Skin epidermis (tissue), 12 donors: ENCODE data around the gene PIANP.
A peak's percentile ranks its signal among the peaks of the same experiment; 100 is the strongest.
"Not testable (repeated sequence)": the region's sequence is repeated elsewhere in the genome, so short reads cannot be mapped to it uniquely, and the experiment has no call there.

Source experiments
- H3K27ac ChIP-seq, 21 experiments: fragments of 200-600 bp; sonication (generic) in 11 of 21; one replicate each; pipeline ENCODE4 v1.5.0; 2020; ENCODE audit warnings: mild to moderate bottlenecking in 3 of 21, inconsistent platforms in 2 of 21, moderate library complexity in 2 of 21
- H3K4me3 ChIP-seq, 7 experiments: fragments of 200-600 bp; sonication (generic) in 2 of 7; one replicate each; pipeline ENCODE4 v1.5.0; 2020; ENCODE audit warnings: inconsistent platforms in 2 of 7, mild to moderate bottlenecking in 2 of 7, moderate library complexity in 1 of 7

The PIANP gene

GRCh38 chr12:6700646-6701051, at the start of gene PIANP:
TSS of gene PIANP (minus strand) at chr12:6700815. CDS start at chr12:6698061, 2,754 bp downstream.
- Histone ChIP-seq H3K4me3 (peak within 1 kb of the TSS; percentile 2 to 35 (median 30)), H3K27ac (no peak within 1 kb of the TSS)

DNA sequence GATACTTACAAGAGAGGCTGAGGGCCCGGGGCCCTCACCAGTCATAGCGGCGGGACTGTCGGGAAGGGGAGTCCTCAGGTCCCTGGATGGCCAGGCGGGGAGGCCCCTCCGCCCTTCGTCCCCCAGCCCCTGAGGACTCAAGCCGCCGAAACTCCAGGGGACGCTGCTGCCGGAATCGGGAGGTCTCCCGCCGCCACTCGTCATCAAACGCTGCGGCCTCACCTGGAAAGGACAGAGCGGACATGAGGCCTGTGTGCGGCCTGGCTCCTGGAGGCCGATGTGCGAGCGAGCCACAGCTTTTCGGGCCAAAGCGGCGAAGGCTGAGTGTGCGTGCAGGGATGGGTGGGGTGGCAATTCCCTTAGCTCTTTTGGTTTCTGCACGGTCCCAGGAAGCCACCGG, 48.1 kb upstream of the PIANP start:
- Histone ChIP-seq H3K4me3 (no peak overlapping the region), H3K27ac (no peak overlapping the region)

GRCh38 chr12:6747216-6747615, 46.6 kb upstream of the PIANP start:
- Histone ChIP-seq H3K4me3 (no peak overlapping the region), H3K27ac (no peak overlapping the region)

GRCh38 chr12:6745741-6746525, 45.3 kb upstream of the PIANP start:
- peak overlapping the region in 14 of 21 experiments; percentile 2 to 73 (median 48) for H3K27ac ChIP-seq
- no peak overlapping the region for H3K4me3 ChIP-seq

- not testable (repeated sequence) for H3K27ac ChIP-seq, H3K4me3 ChIP-seq
Measured at GRCh38 chr12:6743300-6743699, 42.7 kb upstream of the PIANP start.

GRCh38 chr12:6742834-6743233, 42.2 kb upstream of the PIANP start:
- Histone ChIP-seq H3K27ac (no peak overlapping the region), H3K4me3 (no peak overlapping the region)

DNA sequence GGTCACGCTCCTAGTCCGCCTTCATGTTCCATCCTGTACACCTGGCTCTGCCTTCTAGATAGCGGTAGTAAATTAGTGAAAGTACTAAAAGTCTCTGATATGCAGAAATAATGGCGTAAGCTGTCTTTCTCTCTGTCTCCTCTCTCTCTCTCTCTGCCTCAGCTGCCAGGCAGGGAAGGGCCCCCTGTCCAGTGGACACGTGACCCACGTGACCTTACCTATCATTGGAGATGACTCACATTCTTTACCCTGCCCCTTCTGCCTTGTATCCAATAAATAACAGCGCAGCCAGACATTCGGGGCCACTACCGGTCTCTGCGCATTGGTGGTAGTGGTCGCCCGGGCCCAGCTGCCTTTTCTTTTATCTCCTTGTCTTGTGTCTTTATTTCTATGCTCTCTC, 41.5 kb upstream of the PIANP start:
- not testable (repeated sequence) for H3K4me3 ChIP-seq, H3K27ac ChIP-seq

GRCh38 chr12:6736754-6737153, 36.1 kb upstream of the PIANP start:
- Histone ChIP-seq H3K4me3 (no peak overlapping the region), H3K27ac (no peak overlapping the region)

- Histone ChIP-seq H3K27ac (no peak overlapping the region), H3K4me3 (no peak overlapping the region)
Measured at GRCh38 chr12:6735448-6736191, 35.0 kb upstream of the PIANP start.

DNA sequence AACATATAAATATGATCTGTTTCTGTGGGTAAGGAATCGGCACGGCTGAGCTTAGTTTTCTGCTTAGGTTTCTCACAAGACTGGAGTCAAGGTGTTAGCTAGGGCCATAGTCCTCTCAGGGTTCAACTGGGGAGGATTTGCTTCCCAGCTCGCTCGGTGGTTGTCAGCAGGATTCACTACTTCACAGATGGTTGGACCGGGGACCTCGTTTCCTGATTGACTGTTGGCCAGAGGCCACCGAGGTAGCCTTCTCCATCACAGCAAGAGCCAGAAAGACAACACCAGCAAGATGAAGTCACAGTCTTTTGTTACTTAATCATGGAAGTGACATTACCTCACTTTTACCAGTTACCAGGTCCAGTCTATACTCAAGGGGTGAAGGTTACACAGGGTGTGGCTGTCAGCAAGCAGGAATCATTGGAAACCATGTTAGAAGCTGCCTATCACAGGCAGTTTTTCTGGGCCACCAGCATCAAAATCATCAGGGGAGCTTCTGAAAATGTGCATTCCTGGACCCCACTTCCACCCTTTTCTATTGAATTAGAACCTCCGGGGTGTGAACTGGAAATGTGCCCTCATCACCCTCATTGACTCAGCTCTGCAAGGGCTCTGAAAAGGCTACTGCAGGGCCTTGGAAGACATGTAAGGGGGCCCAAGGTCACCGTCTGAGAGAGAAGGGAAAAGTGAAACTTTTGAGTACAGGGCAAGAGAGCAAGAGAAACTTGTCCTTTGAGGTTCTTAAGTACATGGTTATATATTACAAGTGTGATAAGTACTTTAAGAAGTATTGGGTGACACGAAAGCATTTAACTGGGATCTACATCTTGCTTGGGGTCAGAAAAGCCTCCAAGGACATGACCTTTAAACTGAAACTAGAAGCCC, 34.1 kb upstream of the PIANP start:
- Histone ChIP-seq H3K4me3 (no peak overlapping the region), H3K27ac (no peak overlapping the region)

GRCh38 chr12:6730169-6730568, 29.6 kb upstream of the PIANP start:
- H3K4me3 ChIP-seq: no peak overlapping the region

GRCh38 chr12:6729186-6729585, 28.6 kb upstream of the PIANP start:
- no peak overlapping the region for H3K4me3 ChIP-seq
- H3K27ac ChIP-seq: no peak overlapping the region

More at GRCh38 chr12:6730169-6730568, 29.6 kb upstream of the PIANP start:
- H3K27ac ChIP-seq: no peak overlapping the region

- Histone ChIP-seq H3K27ac (no peak overlapping the region), H3K4me3 (no peak overlapping the region)
Measured at GRCh38 chr12:6725350-6725749, 24.7 kb upstream of the PIANP start.

DNA sequence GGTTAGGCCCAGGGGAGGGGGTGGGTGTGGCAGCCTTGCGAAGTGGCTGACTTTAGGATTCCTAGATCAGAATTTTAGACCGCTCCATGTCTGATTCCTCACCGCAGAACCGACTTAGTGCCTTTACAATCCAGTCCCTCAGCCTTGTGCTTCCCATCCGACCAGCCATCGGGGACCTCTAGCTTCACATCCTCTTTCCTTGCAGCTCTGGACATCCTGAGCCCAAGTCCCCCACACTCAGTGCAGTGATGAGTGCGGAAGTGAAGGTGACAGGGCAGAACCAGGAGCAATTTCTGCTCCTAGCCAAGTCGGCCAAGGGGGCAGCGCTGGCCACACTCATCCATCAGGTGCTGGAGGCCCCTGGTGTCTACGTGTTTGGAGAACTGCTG, 23.8 kb upstream of the PIANP start:
- H3K4me3 ChIP-seq: peak overlapping the region; percentile 41 to 65 (median 50)
- H3K27ac ChIP-seq: peak overlapping the region; percentile 43 to 93 (median 86)

- H3K4me3 ChIP-seq: peak within 1 kb of the TSS; percentile 41 to 65 (median 50)
Measured at GRCh38 chr12:6723607-6724408, 23.2 kb upstream of the PIANP start, which contains the start of gene COPS7A. TSS of gene COPS7A (plus strand) at chr12:6724046. CDS start at chr12:6724657, 611 bp downstream.

GRCh38 chr12:6722863-6723262, 22.2 kb upstream of the PIANP start:
- Histone ChIP-seq H3K4me3 (peak overlapping the region in 1 of 7 experiments; percentile 59), H3K27ac (no peak overlapping the region)

More at GRCh38 chr12:6723607-6724408, 23.2 kb upstream of the PIANP start, which contains the start of gene COPS7A:
- peak within 1 kb of the TSS; percentile 43 to 93 (median 86) for H3K27ac ChIP-seq

DNA sequence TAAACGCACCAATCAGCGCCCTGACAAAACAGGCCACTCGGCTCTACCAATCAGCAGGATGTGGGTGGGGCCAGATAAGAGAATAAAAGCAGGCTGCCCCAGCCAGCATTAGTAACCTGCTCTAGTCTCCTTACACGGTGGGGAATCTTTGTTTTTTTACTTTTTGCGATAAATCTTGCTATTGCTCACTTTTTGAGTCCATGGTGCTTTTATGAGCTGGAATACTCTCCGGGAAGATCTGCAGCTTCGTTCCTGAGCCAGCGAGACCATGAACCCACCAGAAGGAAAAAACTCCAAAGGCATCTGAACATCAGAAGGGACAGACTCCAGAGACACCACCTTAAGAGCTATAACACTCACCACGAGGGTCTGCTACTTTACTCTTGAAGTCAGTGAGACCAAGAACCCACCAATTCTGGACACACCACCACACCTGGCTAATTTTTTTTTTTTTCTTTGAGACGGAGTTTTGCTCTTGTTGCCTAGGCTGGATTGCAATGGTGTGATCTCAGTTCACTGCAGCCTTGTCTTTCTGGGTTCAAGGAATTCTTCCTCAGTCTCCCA, 16.3 kb upstream of the PIANP start:
- Histone ChIP-seq H3K27ac (no peak overlapping the region), H3K4me3 (no peak overlapping the region)

DNA sequence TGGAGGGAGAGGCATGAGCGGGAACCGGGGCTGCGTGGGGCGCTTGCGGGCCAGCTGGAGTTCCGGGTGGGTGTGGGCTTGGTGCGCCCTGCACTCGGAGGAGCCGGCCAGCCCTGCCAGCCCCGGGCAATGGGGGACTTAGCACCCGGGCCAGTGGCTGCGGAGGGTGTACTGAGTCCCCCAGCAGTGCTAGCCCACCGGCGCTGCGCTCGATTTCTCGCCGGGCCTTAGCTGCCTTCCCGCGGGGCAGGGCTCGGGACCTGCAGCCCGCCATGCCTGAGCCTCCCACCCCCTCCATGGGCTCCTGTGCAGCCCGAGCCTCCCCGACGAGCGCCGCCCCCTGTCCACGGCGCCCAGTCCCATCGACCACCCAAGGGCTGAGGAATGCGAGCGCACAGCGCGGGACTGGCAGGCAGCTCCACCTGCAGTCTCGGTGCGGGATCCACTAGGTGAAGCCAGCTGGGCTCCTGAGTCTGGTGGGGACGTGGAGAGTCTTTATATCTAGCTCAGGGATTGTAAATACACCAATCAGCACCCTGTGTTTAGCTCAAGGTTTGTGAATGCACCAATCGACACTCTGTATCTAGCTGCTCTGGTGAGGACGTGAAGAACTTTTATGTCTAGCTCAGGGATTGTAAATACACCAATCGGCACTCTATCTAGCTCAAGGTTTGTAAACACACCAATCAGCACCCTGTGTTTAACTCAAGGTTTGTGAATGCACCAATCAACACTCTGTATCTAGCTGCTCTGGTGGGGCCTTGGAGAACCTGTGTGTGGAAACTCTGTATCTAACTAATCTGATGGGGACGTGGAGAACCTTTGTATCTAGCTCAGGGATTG, 15.6 kb upstream of the PIANP start:
- H3K27ac ChIP-seq, H3K4me3 ChIP-seq: not testable (repeated sequence)
